K562 (cell line): ENCODE measurements around the gene OPCML. TPM values are rescaled to one million over a fixed set of nuclear protein-coding genes. Genes with fewer than 3 reads are reported as not detected.

Experiments
- ATAC-seq: fragments of 200-7000 bp; cut with Tn5 transposase; 3 replicates; pipeline ENCODE4 v1.9.1; 2020; ENCODE audit warnings: moderate library complexity
- BruUV-seq: library from RNA; stranded (reverse); fragments of 400-500 nt; replicated peaks from 2 replicates; lab custom pipeline; 2021; lab: Mats Ljungman, UMichigan
- CTCF ChIA-PET: fragments of 300-600 bp; formaldehyde crosslinking; extraction: SDS; loops from one replicate; lab custom pipeline; 2021; ENCODE audit warnings: low intra/inter-chr PET ratio; lab: Yijun Ruan, JAX
- POLR2A ChIA-PET: fragments of 300-600, 350-650 bp; sonication (Branson Sonifier 250); formaldehyde crosslinking; extraction: SDS; loops from one replicate; lab custom pipeline; 2021; ENCODE audit warnings: antibody characterized with exemption, inconsistent platforms; lab: Yijun Ruan, JAX
- DNase-seq, 4 experiments: peaks; one replicate each; pipeline versions ENCODE4 v3.0.0 to v3.0.0-alpha.2; 2011 to 2018; ENCODE audit warnings: low spot score in 3 of 4, mixed read lengths in 3 of 4; ENCODE audit errors: extremely low read depth in 1 of 4
- FAIRE-seq: peaks from 2 replicates; lab custom pipeline; 2011; peaks lifted over from hg19 to GRCh38; lab: Jason Lieb, UNC
- H2AFZ ChIP-seq: 2 replicates; pipeline ENCODE4 v1.6.0; 2011; ENCODE audit warnings: low read depth, low read length, control low read depth, inconsistent platforms
- H3K27ac ChIP-seq: fragments of 200-600 bp; 3 replicates; pipeline ENCODE4 v1.8.0; 2011; ENCODE audit warnings: low read depth, mild to moderate bottlenecking, control low read depth, inconsistent platforms, low read length, moderate library complexity, mixed read lengths; ENCODE audit errors: extremely low read depth
- H3K27me3 ChIP-seq, 2 experiments: fragments of 300-600 bp in 1 of 2; 2 replicates in 1 of 2; 3 replicates in 1 of 2; pipeline versions ENCODE4 v1.6.0 to v1.8.0; 2011; ENCODE audit warnings: inconsistent platforms in 2 of 2, low read length in 2 of 2, mild to moderate bottlenecking in 1 of 2, mixed read lengths in 1 of 2, moderate library complexity in 1 of 2; ENCODE audit not compliant: control insufficient read depth in 2 of 2, insufficient read depth in 2 of 2
- H3K36me3 ChIP-seq: fragments of 300-600 bp; 3 replicates; pipeline ENCODE4 v1.8.0; 2011; ENCODE audit warnings: mild to moderate bottlenecking, low read length, inconsistent platforms; ENCODE audit not compliant: control insufficient read depth, insufficient read depth
- H3K4me1 ChIP-seq, 2 experiments: fragments of 200-600 bp in 1 of 2; replicated peaks in 1 of 2; 2 replicates in 1 of 2; 3 replicates in 1 of 2; pipeline versions ENCODE4 v1.5.1 to v1.8.0; 2011; ENCODE audit warnings: inconsistent platforms in 2 of 2, low read length in 2 of 2, mild to moderate bottlenecking in 1 of 2, mixed read lengths in 1 of 2, moderate library complexity in 1 of 2; ENCODE audit not compliant: control insufficient read depth in 2 of 2, insufficient read depth in 2 of 2
- H3K4me2 ChIP-seq: 2 replicates; pipeline ENCODE4 v1.6.1; 2011; ENCODE audit warnings: low read length, control low read depth, inconsistent platforms, mixed read lengths; ENCODE audit not compliant: insufficient read depth
- H3K4me3 ChIP-seq: fragments of 200-600 bp; sonication (generic), shearing (Covaris generic); 2 replicates; pipeline ENCODE4 v1.5.1; 2016; ENCODE audit warnings: control low read depth, inconsistent platforms
- H3K79me2 ChIP-seq: fragments of 200-600 bp; 3 replicates; pipeline ENCODE4 v1.8.0; 2011; ENCODE audit warnings: low read length, inconsistent platforms; ENCODE audit not compliant: control insufficient read depth, insufficient read depth
- H3K9ac ChIP-seq, 2 experiments: 2 replicates each; pipeline versions ENCODE4 v1.6.0 to v1.6.1; 2011; ENCODE audit warnings: low read depth in 2 of 2, low read length in 2 of 2, control low read depth in 1 of 2, inconsistent platforms in 1 of 2, mild to moderate bottlenecking in 1 of 2, mixed read lengths in 1 of 2; ENCODE audit not compliant: insufficient read depth in 1 of 2
- H3K9me1 ChIP-seq: one replicate; pipeline ENCODE4 v1.6.0; 2011; ENCODE audit warnings: inconsistent platforms, mild to moderate bottlenecking, low read length, moderate library complexity; ENCODE audit not compliant: control insufficient read depth, insufficient read depth
- H3K9me3 ChIP-seq: replicated peaks from 2 replicates; pipeline ENCODE4 v1.5.1; 2011; ENCODE audit warnings: low read depth, low read length, inconsistent platforms; ENCODE audit not compliant: control insufficient read depth, insufficient read depth
- H4K20me1 ChIP-seq: replicated peaks from 2 replicates; pipeline ENCODE4 v1.6.1; 2011; ENCODE audit warnings: low read length, inconsistent platforms, mixed read lengths; ENCODE audit not compliant: control insufficient read depth, insufficient read depth
- BMI1 ChIP-seq: fragments of 150-350 bp; IDR thresholded peaks from 2 replicates; pipeline ENCODE4 v1.6.1; 2014; ENCODE audit warnings: low read length
- CCNT2 ChIP-seq: IDR thresholded peaks from 2 replicates; pipeline ENCODE4 v1.6.1; 2011; ENCODE audit warnings: borderline replicate concordance, low read depth, mild to moderate bottlenecking, moderate library complexity, mixed read lengths, low read length; ENCODE audit not compliant: insufficient read length; ENCODE audit errors: extremely low read depth
- DNMT1 ChIP-seq: fragments of 450-650 bp; IDR thresholded peaks from 2 replicates; pipeline ENCODE4 v1.6.1; 2016; ENCODE audit warnings: antibody characterized with exemption, mild to moderate bottlenecking
- FOXP1 ChIP-seq: sonication (generic); formaldehyde crosslinking; IDR thresholded peaks from 2 replicates; pipeline ENCODE4 v1.8.0; 2022; ENCODE audit warnings: mild to moderate bottlenecking, missing genetic modification reagents
- HCFC1 ChIP-seq: IDR thresholded peaks from 2 replicates; pipeline ENCODE4 v1.6.1; 2012; ENCODE audit warnings: low read depth, low read length, improper control_type of control experiment
- NELFE ChIP-seq: IDR thresholded peaks from 2 replicates; pipeline ENCODE4 v1.6.1; 2011; ENCODE audit warnings: mild to moderate bottlenecking; ENCODE audit not compliant: insufficient read depth, insufficient read length
- NFIX ChIP-seq: fragments of 250-450 bp; sonication (Bioruptor Pico); IDR thresholded peaks from 2 replicates; pipeline ENCODE4 v1.4.0; 2020; ENCODE audit warnings: low read depth, mild to moderate bottlenecking, moderate library complexity
- PKNOX1 ChIP-seq: fragments of 450-650 bp; IDR thresholded peaks from 2 replicates; pipeline ENCODE4 v1.6.1; 2016
- RBM25 ChIP-seq: fragments of 200-400 bp; formaldehyde crosslinking; IDR thresholded peaks from 2 replicates; pipeline ENCODE4 v1.6.1; 2018; ENCODE audit warnings: low read length, low read depth, moderate library complexity; ENCODE audit not compliant: severe bottlenecking
- RFX1 ChIP-seq: fragments of 450-650 bp; IDR thresholded peaks from 2 replicates; pipeline ENCODE4 v1.6.1; 2016; ENCODE audit warnings: mild to moderate bottlenecking, moderate library complexity
- SMC3 ChIP-seq: conservative IDR thresholded peaks from 2 replicates; pipeline ENCODE4 v1.6.1; 2011; ENCODE audit warnings: low read depth, low read length, improper control_type of control experiment; ENCODE audit not compliant: insufficient read depth
- TCF7L2 ChIP-seq: fragments of 150-350 bp; IDR thresholded peaks from 2 replicates; pipeline ENCODE4 v1.6.1; 2016; ENCODE audit warnings: low read depth, mild to moderate bottlenecking, low read length, moderate library complexity
- ZNF589 ChIP-seq: fragments of 200-800 bp; sonication (Bioruptor generic); IDR thresholded peaks from 2 replicates; pipeline ENCODE4 v1.6.1; 2016; ENCODE audit warnings: low read depth, missing genetic modification characterization, missing compliant biosample characterization
- WGBS: fragments of 100-300 bp; shearing (Covaris generic); methylation state at CpG from one replicate; pipeline ENCODE4 v1.1.6; 2016; ENCODE audit warnings: low coverage, mixed read lengths; ENCODE audit not compliant: insufficient coverage; ENCODE audit errors: missing lambda C conversion rate; 5-methylcytosine and 5-hydroxymethylcytosine counted together
- in situ Hi-C: fragments of 300-500 bp; cut with MboI; formaldehyde crosslinking; loops from 4 replicates; pipeline ENCODE4 v1.15.0; 2018; ENCODE audit warnings: inconsistent platforms, mixed read lengths
- intact Hi-C: fragments of 100-400 bp; cut with micrococcal nuclease; formaldehyde crosslinking; loops from 2 replicates; pipeline ENCODE4 v1.14.2; 2022
- polyA plus RNA-seq, 8 experiments: library from polyadenylated mRNA; depleted of rRNA in 4 of 8; stranded (reverse) in 5 of 8; unstranded in 3 of 8; fragments of >200 nt; fragmentation: Nextera tagmentation in 2 of 8; fragmentation: Illumina TruSeq in 1 of 8; extraction: Ambion mirVana in 2 of 8; extraction: Trizol in 1 of 8; gene quantifications; 2 replicates each; pipeline versions ENCODE4 v1.2.1 to v1.2.3, GENCODE V29; 2011 to 2014; ENCODE audit warnings: inconsistent platforms in 1 of 8, missing spikeins in 1 of 8
- total RNA-seq, 7 experiments: library from RNA; depleted of rRNA in 6 of 7; stranded (reverse); fragments of >200 nt in 6 of 7; fragmentation: Illumina TruSeq in 2 of 7; extraction: Trizol in 2 of 7; gene quantifications; 2 replicates each; pipeline versions ENCODE4 v1.2.1 to v1.2.3, GENCODE V29; 2011 to 2021; ENCODE audit warnings: low replicate concordance in 1 of 7

The OPCML gene
- total and polyA plus RNA-seq, 9 of the 15 experiments (the other 6 are each of a cell fraction or from before 2014, with no cell fraction given): not detected

GRCh38 chr11:132865623-132866022, 666.7 kb downstream of the OPCML start:
- 0% methylated on average over 5 of the region's 5 CpGs for WGBS
- no TSS peak for BruUV-seq
- CTCF ChIA-PET: no interaction called here
- intact Hi-C loops (no loop called here), in situ Hi-C loops (no loop called here)
- H3K79me2 ChIP-seq: no peaks in the 10 kb centered on the region
- POLR2A ChIA-PET: no interaction called here
- no peak for DNase-seq
- H3K36me3 ChIP-seq: no peaks in the 10 kb centered on the region
- TF ChIP-seq RBM25: no peak
- no peak for TF ChIP-seq RFX1
- no peak for TF ChIP-seq CCNT2
- no peak for TF ChIP-seq BMI1
- no peak for TF ChIP-seq FOXP1 (CRISPR knock-in tag)
- no peak for TF ChIP-seq PKNOX1
- TF ChIP-seq NELFE: no peak
- TF ChIP-seq SMC3: no peak
- TF ChIP-seq HCFC1: no peak
- TF ChIP-seq DNMT1: no peak
- TF ChIP-seq NFIX (CRISPR knock-in tag): no peak
- no peak for TF ChIP-seq ZNF589 (CRISPR knock-in tag)
- no peak for TF ChIP-seq TCF7L2
- no peaks in the 10 kb centered on the region for H4K20me1 ChIP-seq
- no peak for FAIRE-seq
- no peaks in the 10 kb centered on the region for H3K27me3 ChIP-seq
- no peak overlapping the region for H3K4me3 ChIP-seq
- no peak overlapping the region for H3K9ac ChIP-seq
- ATAC-seq: no peak
- H3K27ac ChIP-seq: no peak overlapping the region
- H3K4me2 ChIP-seq: no peak overlapping the region
- no peak overlapping the region for H2AFZ ChIP-seq
- H3K9me1 ChIP-seq: no peaks in the 10 kb centered on the region
- no peaks in the 10 kb centered on the region for H3K9me3 ChIP-seq
- no peaks in the 10 kb centered on the region for H3K4me1 ChIP-seq
